Measurements from ENCODE around the gene CDH13. TPM values are rescaled to one million over a fixed set of nuclear protein-coding genes. Genes with fewer than 3 reads are reported as not detected.

The CDH13 gene
- total RNA-seq, 2 experiments from 2014 or later: not detected

DNA sequence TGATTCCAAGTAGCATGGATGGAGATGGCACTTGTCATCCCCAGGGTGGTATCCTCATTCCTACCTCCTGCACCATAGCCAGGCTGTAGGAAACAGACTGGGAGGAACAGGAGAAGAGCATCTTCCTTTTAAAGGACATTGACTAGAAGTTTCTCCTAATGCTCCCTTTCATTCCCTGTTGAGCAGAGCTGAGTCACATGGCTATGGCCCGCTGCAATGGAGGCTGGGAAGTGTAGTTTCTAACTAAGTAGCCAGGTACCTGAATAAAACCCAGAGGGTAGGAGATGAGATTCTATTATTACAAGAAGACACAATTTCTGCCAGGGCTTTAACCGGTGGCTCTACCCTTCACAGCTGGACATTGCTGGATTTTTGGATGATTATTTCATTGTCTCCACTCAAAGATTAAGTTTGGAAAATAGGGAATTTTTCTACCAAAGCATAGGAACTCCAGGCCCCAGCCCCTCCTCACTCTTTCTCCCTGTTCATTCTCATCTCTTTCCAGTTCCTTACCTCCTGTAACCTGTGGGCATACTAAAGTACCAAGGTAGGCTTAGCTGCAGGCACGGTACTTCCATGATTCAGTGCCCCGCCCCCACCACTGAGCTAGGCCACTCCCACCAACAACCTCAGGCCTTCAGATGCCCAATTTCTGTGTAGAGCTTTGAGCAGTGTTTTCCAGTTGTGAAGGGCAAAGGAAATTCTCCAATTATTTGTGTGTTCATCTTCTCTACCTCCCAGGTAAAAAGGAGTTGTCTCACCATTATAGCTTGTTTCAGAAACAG is 378.3 kb downstream of the CDH13 start:
- no peak overlapping the region for H3K27ac ChIP-seq (ENCODE audit: low read depth, low read length, poor library complexity, severe bottlenecking)
- ChIA-PET CTCF (ENCODE audit: unreplicated experiment) (no interaction called here), POLR2A (no interaction called here)
- H3K4me3 ChIP-seq (ENCODE audit: low read depth, low read length, poor library complexity, severe bottlenecking): no peak overlapping the region
- H4K20me1 ChIP-seq (ENCODE audit: insufficient read depth, low read length): no peaks in the 10 kb centered on the region
- H3K4me2 ChIP-seq (ENCODE audit: low read length): no peak overlapping the region
- no TSS peak for BruUV-seq (replicated peaks)
- H3K9me3 ChIP-seq (ENCODE audit: low read length): no peaks in the 10 kb centered on the region
- H3K4me1 ChIP-seq (ENCODE audit: insufficient read depth, low read length, poor library complexity, severe bottlenecking): no peaks in the 10 kb centered on the region
- no peak overlapping the region for H2AFZ ChIP-seq (ENCODE audit: low read length)
- intact Hi-C loops (cut with micrococcal nuclease; ENCODE audit: unreplicated experiment): no loop called here
- no peaks in the 10 kb centered on the region for H3K36me3 ChIP-seq (ENCODE audit: insufficient read depth, low read length)
- H3K9me2 ChIP-seq (ENCODE audit: insufficient read depth, low read length): no peaks in the 10 kb centered on the region
- DNase-seq (ENCODE audit: low spot score): no peak
- TF ChIP-seq EZH2phosphoT487 (IDR thresholded peaks at IDR 0.05; ENCODE audit: borderline replicate concordance, low read depth, low read length): no peak
- TF ChIP-seq, protein P1, sequence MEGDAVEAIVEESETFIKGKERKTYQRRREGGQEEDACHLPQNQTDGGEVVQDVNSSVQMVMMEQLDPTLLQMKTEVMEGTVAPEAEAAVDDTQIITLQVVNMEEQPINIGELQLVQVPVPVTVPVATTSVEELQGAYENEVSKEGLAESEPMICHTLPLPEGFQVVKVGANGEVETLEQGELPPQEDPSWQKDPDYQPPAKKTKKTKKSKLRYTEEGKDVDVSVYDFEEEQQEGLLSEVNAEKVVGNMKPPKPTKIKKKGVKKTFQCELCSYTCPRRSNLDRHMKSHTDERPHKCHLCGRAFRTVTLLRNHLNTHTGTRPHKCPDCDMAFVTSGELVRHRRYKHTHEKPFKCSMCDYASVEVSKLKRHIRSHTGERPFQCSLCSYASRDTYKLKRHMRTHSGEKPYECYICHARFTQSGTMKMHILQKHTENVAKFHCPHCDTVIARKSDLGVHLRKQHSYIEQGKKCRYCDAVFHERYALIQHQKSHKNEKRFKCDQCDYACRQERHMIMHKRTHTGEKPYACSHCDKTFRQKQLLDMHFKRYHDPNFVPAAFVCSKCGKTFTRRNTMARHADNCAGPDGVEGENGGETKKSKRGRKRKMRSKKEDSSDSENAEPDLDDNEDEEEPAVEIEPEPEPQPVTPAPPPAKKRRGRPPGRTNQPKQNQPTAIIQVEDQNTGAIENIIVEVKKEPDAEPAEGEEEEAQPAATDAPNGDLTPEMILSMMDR (conservative IDR thresholded peaks at IDR 0.05; ENCODE audit: low read length): no peak
- H3K79me2 ChIP-seq (ENCODE audit: insufficient read depth, low read depth, low read length): no peaks in the 10 kb centered on the region

DNA sequence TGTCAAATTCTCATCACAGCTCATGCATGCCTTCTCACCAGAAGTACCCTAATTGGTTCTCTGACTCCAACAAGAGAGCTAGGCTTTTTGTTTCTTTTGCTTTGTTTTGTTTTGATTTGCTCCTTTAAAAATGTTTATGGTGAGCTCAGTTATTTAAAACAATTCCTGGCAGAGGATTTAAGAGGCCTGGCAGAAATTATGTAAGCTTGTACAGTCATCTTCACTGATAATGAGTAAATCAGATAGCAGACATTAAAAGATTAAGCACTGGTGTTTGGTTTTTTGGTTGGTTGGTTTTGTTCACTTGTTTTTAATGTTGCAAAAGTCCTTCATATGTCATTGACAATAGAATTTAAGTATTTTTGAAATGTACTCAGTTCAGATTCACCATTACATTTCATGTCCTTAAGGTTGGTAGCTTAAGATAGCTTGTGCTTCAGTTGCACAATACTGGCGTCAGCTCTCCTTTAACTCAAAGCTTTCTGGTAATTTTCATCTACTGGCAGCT is 378.9 kb downstream of the CDH13 start:
- no peak overlapping the region for H3K4me3 ChIP-seq (ENCODE audit: low read depth, low read length, poor library complexity, severe bottlenecking)
- H3K9me2 ChIP-seq (ENCODE audit: insufficient read depth, low read length): no peaks in the 10 kb centered on the region
- ChIA-PET CTCF (ENCODE audit: unreplicated experiment) (no interaction called here), POLR2A (no interaction called here)
- H3K9me3 ChIP-seq (ENCODE audit: low read length): no peaks in the 10 kb centered on the region
- H3K36me3 ChIP-seq (ENCODE audit: insufficient read depth, low read length): no peaks in the 10 kb centered on the region
- H2AFZ ChIP-seq (ENCODE audit: low read length): no peak overlapping the region
- no peak overlapping the region for H3K4me2 ChIP-seq (ENCODE audit: low read length)
- H3K4me1 ChIP-seq (ENCODE audit: insufficient read depth, low read length, poor library complexity, severe bottlenecking): no peaks in the 10 kb centered on the region
- no peak overlapping the region for H3K27ac ChIP-seq (ENCODE audit: low read depth, low read length, poor library complexity, severe bottlenecking)
- no peaks in the 10 kb centered on the region for H4K20me1 ChIP-seq (ENCODE audit: insufficient read depth, low read length)
- H3K79me2 ChIP-seq (ENCODE audit: insufficient read depth, low read depth, low read length): no peaks in the 10 kb centered on the region
- intact Hi-C loops (cut with micrococcal nuclease; ENCODE audit: unreplicated experiment): no loop called here
- no TSS peak for BruUV-seq (replicated peaks)
- no peak for DNase-seq (ENCODE audit: low spot score)
- TF ChIP-seq, protein P1 (conservative IDR thresholded peaks at IDR 0.05; ENCODE audit: low read length): no peak
- TF ChIP-seq EZH2phosphoT487 (IDR thresholded peaks at IDR 0.05; ENCODE audit: borderline replicate concordance, low read depth, low read length): no peak

Data from OCI-LY7 (cell line).